Stimulated activated CD4-positive, alpha-beta T cell treated with anti-CD3 and anti-CD28 coated beads, Interleukin-1b, Interleukin-23, amount 100 ng/mL, for 1 hour (primary cell): Measurements from ENCODE around the gene ABHD17C.

Experiments
- DNase-seq, 2 donors: peaks; one replicate each; pipeline ENCODE4 v3.0.0-alpha.2; 2020; ENCODE audit warnings: low read depth in 2 of 2

Gene ABHD17C

GRCh38 chr15:80764535-80764934, 69.4 kb downstream of the ABHD17C start:
- no peak for DNase-seq

- no peak for DNase-seq
These were observed 71.2 kb downstream of the ABHD17C start for GRCh38 chr15:80766275-80766674.

GRCh38 chr15:80768158-80768557, 73.0 kb downstream of the ABHD17C start:
- DNase-seq, result no peak

GRCh38 chr15:80769153-80769828, 74.2 kb downstream of the ABHD17C start:
- DNase-seq, result no peak

- no peak for DNase-seq
These were observed 75.0 kb downstream of the ABHD17C start for GRCh38 chr15:80769829-80770705.

GRCh38 chr15:80773122-80773551, 78.0 kb downstream of the ABHD17C start:
- no peak for DNase-seq

- DNase-seq, result no peak
These were observed 78.8 kb downstream of the ABHD17C start for GRCh38 chr15:80773792-80774352.

GRCh38 chr15:80774486-80774885, 79.4 kb downstream of the ABHD17C start:
- no peak for DNase-seq

- DNase-seq, result no peak
These were observed 80.2 kb downstream of the ABHD17C start for GRCh38 chr15:80775338-80775737.

GRCh38 chr15:80776420-80777045, 81.4 kb downstream of the ABHD17C start:
- peak in 1 of 2 donors; percentile 36 for DNase-seq

- DNase-seq, result no peak
These were observed 82.0 kb downstream of the ABHD17C start for GRCh38 chr15:80777137-80777536.

- DNase-seq, result no peak
These were observed 82.9 kb downstream of the ABHD17C start for GRCh38 chr15:80777826-80778620.

- no peak for DNase-seq
These were observed 83.5 kb downstream of the ABHD17C start for GRCh38 chr15:80778621-80778963.

GRCh38 chr15:80778964-80779657, 84.0 kb downstream of the ABHD17C start, which contains the start of gene CEMIP:
TSS of gene CEMIP (plus strand) at chr15:80779370. CDS start at chr15:80873880, 94,510 bp downstream.
- DNase-seq, result no peak

GRCh38 chr15:80779658-80780415, 84.7 kb downstream of the ABHD17C start:
- DNase-seq, result no peak

GRCh38 chr15:80780416-80781221, 85.5 kb downstream of the ABHD17C start:
- no peak for DNase-seq

GRCh38 chr15:80783260-80783659, 88.2 kb downstream of the ABHD17C start:
- DNase-seq, result no peak

- DNase-seq, result no peak
These were observed 90.2 kb downstream of the ABHD17C start for GRCh38 chr15:80785335-80785734.

GRCh38 chr15:80785811-80786354, 90.8 kb downstream of the ABHD17C start:
- no peak for DNase-seq
